SK-N-SH (cell line): ENCODE measurements around the gene MAGI2. TPM values are rescaled to one million over a fixed set of nuclear protein-coding genes. Genes with fewer than 3 reads are reported as not detected.

ENCODE experiments used
- CTCF ChIA-PET: fragments of 300-600, 350-600 bp; formaldehyde crosslinking; extraction: SDS; loops from one replicate; lab custom pipeline; 2021; lab: Yijun Ruan, JAX
- POLR2A ChIA-PET: fragments of 350-600 bp; sonication (Branson Sonifier 250); formaldehyde crosslinking; extraction: SDS; loops from one replicate; lab custom pipeline; 2020; ENCODE audit warnings: antibody characterized with exemption, inconsistent platforms; lab: Yijun Ruan, JAX
- DNase-seq: peaks from one replicate; pipeline ENCODE4 v3.0.0; 2012
- H2AFZ ChIP-seq: fragments of 200-600 bp; sonication (generic); 2 replicates; pipeline ENCODE4 v1.8.1; 2016; ENCODE audit warnings: antibody characterized with exemption, mild to moderate bottlenecking, low read depth
- H3F3A ChIP-seq: fragments of 200-600 bp; sonication (generic); replicated peaks from 2 replicates; pipeline ENCODE3; 2016; ENCODE audit warnings: antibody characterized with exemption, mild to moderate bottlenecking; ENCODE audit not compliant: insufficient read depth
- H3K27ac ChIP-seq, 2 experiments: fragments of 200-500 bp in 1 of 2; fragments of 200-600 bp in 1 of 2; sonication (Bioruptor generic) in 1 of 2; sonication (generic), shearing (Covaris generic) in 1 of 2; 2 replicates each; pipeline versions ENCODE4 v1.5.1 to v1.6.1; 2014 to 2016; ENCODE audit warnings: low read depth in 2 of 2, inconsistent platforms in 1 of 2, low read length in 1 of 2, mild to moderate bottlenecking in 1 of 2, mixed read lengths in 1 of 2
- H3K27me3 ChIP-seq: fragments of 200-600 bp; sonication (generic), shearing (Covaris generic); 2 replicates; pipeline ENCODE4 v1.6.1; 2016; ENCODE audit warnings: mixed run types; ENCODE audit not compliant: insufficient read depth
- H3K36me3 ChIP-seq, 2 experiments: fragments of 200-500 bp in 1 of 2; fragments of 200-600 bp in 1 of 2; sonication (Bioruptor generic) in 1 of 2; sonication (generic) in 1 of 2; replicated peaks in 1 of 2; 2 replicates each; pipeline versions ENCODE3 to v1.5.1; 2014 to 2016; ENCODE audit warnings: low read length in 1 of 2, mild to moderate bottlenecking in 1 of 2; ENCODE audit not compliant: insufficient read depth in 2 of 2, control insufficient read depth in 1 of 2
- H3K4me1 ChIP-seq, 2 experiments: fragments of 200-500 bp in 1 of 2; fragments of 200-600 bp in 1 of 2; sonication (Bioruptor generic) in 1 of 2; sonication (generic), shearing (Covaris generic) in 1 of 2; 2 replicates each; pipeline versions ENCODE4 v1.5.1 to v1.6.1; 2014 to 2016; ENCODE audit warnings: low read depth in 1 of 2, low read length in 1 of 2, mixed run types in 1 of 2; ENCODE audit not compliant: insufficient read depth in 2 of 2, control insufficient read depth in 1 of 2
- H3K4me2 ChIP-seq: fragments of 200-600 bp; sonication (generic), shearing (Covaris generic); 2 replicates; pipeline ENCODE4 v1.6.1; 2017; ENCODE audit warnings: mixed run types
- H3K4me3 ChIP-seq, 2 experiments: fragments of 200-500 bp in 1 of 2; fragments of 200-600 bp in 1 of 2; sonication (Bioruptor generic) in 1 of 2; sonication (generic), shearing (Covaris generic) in 1 of 2; 2 replicates each; pipeline versions ENCODE4 v1.5.1 to v1.8.1; 2014 to 2016; ENCODE audit warnings: low read depth in 2 of 2, inconsistent platforms in 1 of 2, low read length in 1 of 2, mild to moderate bottlenecking in 1 of 2, mixed read lengths in 1 of 2, moderate library complexity in 1 of 2
- H3K79me2 ChIP-seq: fragments of 200-600 bp; sonication (generic); 2 replicates; pipeline ENCODE4 v1.8.1; 2017; ENCODE audit warnings: mild to moderate bottlenecking; ENCODE audit not compliant: insufficient read depth
- H3K9ac ChIP-seq: fragments of 200-600 bp; sonication (generic); 2 replicates; pipeline ENCODE4 v1.6.1; 2017; ENCODE audit warnings: mixed run types
- H3K9me2 ChIP-seq: fragments of 200-600 bp; sonication (generic); 2 replicates; pipeline ENCODE4 v1.6.1; 2017; ENCODE audit warnings: mixed run types
- H3K9me3 ChIP-seq: fragments of 200-600 bp; sonication (generic); 2 replicates; pipeline ENCODE4 v1.6.1; 2017; ENCODE audit warnings: mixed run types, mild to moderate bottlenecking, moderate library complexity
- H4K20me1 ChIP-seq: fragments of 200-600 bp; sonication (generic); 2 replicates; pipeline ENCODE4 v1.6.1; 2017; ENCODE audit warnings: mild to moderate bottlenecking, mixed run types; ENCODE audit not compliant: insufficient read depth
- EZH2phosphoT487 ChIP-seq: fragments of 200-600 bp; sonication (generic); IDR thresholded peaks from 2 replicates; pipeline ENCODE4 v1.6.1; 2017; ENCODE audit warnings: low read depth, mixed run types, mild to moderate bottlenecking, antibody characterized with exemption, moderate library complexity, borderline replicate concordance
- FOSL2 ChIP-seq: IDR thresholded peaks from 2 replicates; pipeline ENCODE4 v1.4.0; 2012; ENCODE audit warnings: low read depth, mild to moderate bottlenecking, moderate library complexity, borderline replicate concordance
- FOXM1 ChIP-seq: IDR thresholded peaks from 2 replicates; pipeline ENCODE4 v1.4.0; 2012; ENCODE audit warnings: low read depth, mild to moderate bottlenecking
- MAX ChIP-seq: IDR thresholded peaks from 2 replicates; pipeline ENCODE4 v1.4.0; 2012; ENCODE audit warnings: low read depth
- MEF2A ChIP-seq: IDR thresholded peaks from 2 replicates; pipeline ENCODE4 v1.4.0; 2012; ENCODE audit warnings: low read depth, borderline replicate concordance
- MXI1 ChIP-seq: IDR thresholded peaks from 2 replicates; pipeline ENCODE4 v1.6.1; 2012; ENCODE audit warnings: mild to moderate bottlenecking, low read depth, low read length, improper control_type of control experiment
- PBX3 ChIP-seq: IDR thresholded peaks from 2 replicates; pipeline ENCODE4; 2012
- RCOR1 ChIP-seq: fragments of 150-350 bp; IDR thresholded peaks from 2 replicates; pipeline ENCODE4 v1.6.1; 2017; ENCODE audit warnings: antibody characterized with exemption, low read length
- REST ChIP-seq: IDR thresholded peaks from 2 replicates; pipeline ENCODE4 v1.6.1; 2012; ENCODE audit warnings: mild to moderate bottlenecking, low read depth, low read length, moderate library complexity
- RXRA ChIP-seq: IDR thresholded peaks from 2 replicates; pipeline ENCODE4 v1.4.0; 2012; ENCODE audit warnings: low read depth, mild to moderate bottlenecking, borderline replicate concordance
- TAF1 ChIP-seq: IDR thresholded peaks from 2 replicates; pipeline ENCODE4 v1.6.1; 2012; ENCODE audit warnings: low read depth, mild to moderate bottlenecking, low read length, moderate library complexity, borderline replicate concordance
- TCF12 ChIP-seq: IDR thresholded peaks from 2 replicates; pipeline ENCODE4 v1.4.0; 2012
- USF1 ChIP-seq: IDR thresholded peaks from 2 replicates; pipeline ENCODE4 v1.4.0; 2012; ENCODE audit warnings: low read depth, borderline replicate concordance
- ZBTB33 ChIP-seq: IDR thresholded peaks from 2 replicates; pipeline ENCODE4 v1.4.0; 2012; ENCODE audit warnings: low read depth, borderline replicate concordance
- WGBS: methylation state at CpG from one replicate; pipeline ENCODE4 v1.1.6; 2017; ENCODE audit warnings: low lambda C conversion rate; 5-methylcytosine and 5-hydroxymethylcytosine counted together
- polyA plus RNA-seq, 3 experiments: library from polyadenylated mRNA; depleted of rRNA; stranded (reverse); fragments of >200 nt; gene quantifications; 2 replicates each; pipeline ENCODE4 v1.2.3, GENCODE V29; 2012

The MAGI2 gene
- polyA plus RNA-seq, 1 of the 3 experiments (the other 2 are of a cell fraction): 1.1 TPM

- POLR2A ChIA-PET: no interaction called here
These were observed 1192.2 kb downstream of the MAGI2 start for GRCh38 chr7:78261302-78261701.

More at GRCh38 chr7:78261302-78261701, 1192.2 kb downstream of the MAGI2 start:
- Histone ChIP-seq H3K4me3 (no peak overlapping the region), H3K9me3 (no peaks in the 10 kb centered on the region), H3K79me2 (no peaks in the 10 kb centered on the region), H3K4me1 (peaks cover 2 to 11% of the 10 kb centered on the region in 2 experiments; a peak in 2 of 4 replicates), H3K27ac (peak overlapping the region; percentile 61 to 73; a peak in 3 of 4 replicates), H2AFZ (peak overlapping the region; percentile 41), H3K9ac (peak overlapping the region; percentile 2; the same call in 1 of the 2 replicates), H3F3A (peaks cover 17% of the 10 kb centered on the region), H3K9me2 (no peaks in the 10 kb centered on the region), H3K36me3 (no peaks in the 10 kb centered on the region), H3K4me2 (no peak overlapping the region), H4K20me1 (no peaks in the 10 kb centered on the region), H3K27me3 (no peaks in the 10 kb centered on the region)
- DNase-seq: no peak
- CTCF ChIA-PET: interaction anchor here (0.6 to 2.2 kb wide), 3 partner anchors 11 to 89 kb away, joined by 3 to 5 read pairs (median 3); no protein-coding TSS in a partner anchor
- 56% methylated on average over 2 of the region's 2 CpGs for WGBS
- TF ChIP-seq FOXM1: no peak
- no peak for TF ChIP-seq REST
- no peak for TF ChIP-seq EZH2phosphoT487
- TF ChIP-seq MXI1: no peak
- no peak for TF ChIP-seq MAX
- TF ChIP-seq TCF12: no peak
- no peak for TF ChIP-seq RXRA
- no peak for TF ChIP-seq RCOR1
- TF ChIP-seq ZBTB33: no peak
- no peak for TF ChIP-seq PBX3
- no peak for TF ChIP-seq MEF2A
- TF ChIP-seq TAF1: no peak
- no peak for TF ChIP-seq USF1
- TF ChIP-seq FOSL2: no peak
